ENCODE measurements around the gene SEC61B.

SEC61B gene

GRCh38 chr9:99221621-99222415, at the start of gene SEC61B, which contains the start of gene ALG2:
Gene SEC61B (plus strand): TSS chr9:99222282. CDS start chr9:99222364, 82 bp downstream.
Gene ALG2 (minus strand): TSS chr9:99221942. CDS start chr9:99221894, 48 bp downstream.
- peak; percentile 93 for DNase-seq (ENCODE audit: low read depth)

DNA sequence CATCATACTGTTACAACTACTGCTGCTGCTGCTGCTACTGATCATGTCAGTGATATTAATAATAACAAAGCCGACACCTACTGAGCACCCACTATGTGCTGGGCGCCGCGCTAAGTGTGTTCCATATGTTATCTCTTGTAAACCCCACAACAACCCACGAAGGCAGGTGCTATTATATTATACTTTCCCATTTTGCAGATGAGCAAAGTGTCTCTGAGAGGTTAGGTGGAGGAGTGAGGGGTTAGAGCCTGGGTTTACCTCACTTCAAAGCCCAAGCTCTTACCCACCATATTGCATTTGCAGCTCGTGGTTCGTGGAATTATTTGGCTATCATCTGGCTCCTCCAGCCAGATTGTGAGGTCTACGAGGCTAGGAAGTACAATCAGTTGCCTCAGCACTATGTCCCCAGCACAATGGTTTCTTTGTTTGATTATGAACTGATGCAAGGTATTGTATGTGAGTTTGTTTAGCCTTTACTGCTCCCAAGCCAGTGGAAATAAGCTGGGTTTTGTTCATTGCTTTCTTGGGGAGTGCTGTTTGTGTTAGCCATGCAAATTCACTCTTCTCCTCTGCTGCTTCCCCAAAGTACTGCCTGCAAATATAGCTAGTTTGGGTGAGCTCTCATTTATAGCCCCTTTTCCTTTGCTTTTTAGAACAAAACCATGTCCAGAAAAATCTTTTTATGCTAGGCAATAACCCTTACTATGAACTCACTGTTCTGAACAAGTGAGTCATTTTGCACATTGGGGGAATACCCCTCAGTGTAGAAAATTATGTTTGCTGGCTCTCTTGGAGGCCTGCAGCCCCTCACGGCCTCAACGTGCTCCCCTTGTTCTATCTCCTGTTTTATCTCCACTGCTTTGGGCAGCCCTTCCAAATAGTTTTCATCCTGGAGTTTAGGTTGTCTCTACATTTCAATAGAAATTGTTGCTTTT, 48.2 kb upstream of the SEC61B start:
- DNase-seq (ENCODE audit: low read depth), result no peak

DNA sequence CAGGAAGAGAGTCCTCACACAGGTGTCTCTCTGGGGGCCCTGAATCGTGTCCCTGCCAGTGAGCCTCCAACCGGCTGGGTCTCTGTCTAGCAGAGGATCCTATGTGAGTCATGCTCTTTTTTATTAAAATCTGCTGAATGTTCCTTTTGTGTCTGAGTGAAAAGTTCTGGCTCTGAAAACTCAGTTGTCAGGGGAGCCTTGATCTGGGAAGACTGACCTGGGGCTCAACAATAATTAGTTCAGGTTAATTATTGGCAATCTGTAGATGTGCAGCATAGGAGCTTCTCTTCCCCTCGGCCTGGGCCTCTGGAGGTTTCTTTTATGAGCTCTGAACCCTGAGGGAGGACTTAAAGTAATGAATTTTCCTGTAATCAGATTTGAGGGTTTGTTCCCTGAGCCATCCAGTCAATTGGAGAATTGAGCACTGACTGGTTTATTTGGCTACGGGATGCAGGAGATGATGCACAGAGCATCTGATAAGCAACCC, 45.5 kb upstream of the SEC61B start:
- DNase-seq (ENCODE audit: low read depth), result no peak

DNA sequence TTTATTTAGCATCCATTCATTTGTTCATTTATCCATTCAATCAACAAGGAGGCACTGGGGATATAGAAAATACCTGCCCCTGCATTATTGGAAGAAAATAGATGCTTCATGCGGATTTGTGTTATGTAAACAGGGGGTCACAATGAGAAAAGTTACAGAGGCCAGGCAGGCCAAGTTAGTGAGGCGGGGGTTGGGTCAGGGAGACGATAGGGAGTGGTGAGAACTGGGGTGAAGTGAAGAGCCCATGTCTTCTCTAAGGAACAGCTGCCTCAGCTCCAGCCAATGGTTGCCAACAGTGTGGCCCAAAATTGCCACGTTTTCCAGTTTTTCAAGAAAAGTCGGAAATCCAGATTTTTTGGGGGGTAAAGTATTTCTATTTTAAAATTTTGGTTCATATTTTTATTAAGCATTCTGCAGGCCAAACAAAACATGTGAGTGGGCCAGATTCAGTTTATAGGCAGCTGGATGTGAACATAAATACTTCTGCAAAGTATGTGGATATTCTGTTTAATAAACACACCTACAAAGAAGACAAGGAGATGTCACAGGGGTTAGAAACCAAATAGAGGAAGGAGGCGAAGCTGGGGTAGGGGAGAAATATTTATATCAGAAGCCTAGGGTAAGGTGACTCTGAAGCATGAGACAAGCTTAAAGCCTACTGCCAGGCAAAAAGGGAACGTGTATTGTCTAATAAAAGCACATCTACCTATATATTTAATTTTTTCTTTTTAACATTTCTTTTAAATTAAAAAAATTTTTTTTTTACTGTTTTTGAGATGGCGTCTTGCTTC, 44.3 kb upstream of the SEC61B start:
- DNase-seq (ENCODE audit: low read depth), result no peak

GRCh38 chr9:99178912-99179872, 42.9 kb upstream of the SEC61B start:
- no peak for DNase-seq (ENCODE audit: low read depth)

DNA sequence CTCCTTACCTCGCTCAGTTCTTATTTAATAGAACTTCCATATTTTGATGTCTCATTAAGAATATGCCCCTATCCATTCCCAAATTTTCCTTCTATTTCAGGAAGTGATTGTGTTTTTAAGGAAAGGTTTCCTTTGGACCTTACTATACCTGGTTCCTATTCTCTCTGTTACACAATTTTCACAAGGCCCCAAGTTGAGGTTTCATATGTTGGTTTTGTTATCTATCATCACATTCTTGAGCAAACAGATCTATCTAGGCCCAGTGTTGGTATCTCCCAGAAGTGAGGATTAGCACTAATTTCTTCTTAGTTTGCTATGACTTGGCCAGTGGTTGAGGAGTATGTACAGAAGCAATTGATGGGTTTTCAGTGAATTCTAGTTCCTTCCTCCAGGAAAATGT, 41.9 kb upstream of the SEC61B start:
- DNase-seq (ENCODE audit: low read depth), result no peak

DNA sequence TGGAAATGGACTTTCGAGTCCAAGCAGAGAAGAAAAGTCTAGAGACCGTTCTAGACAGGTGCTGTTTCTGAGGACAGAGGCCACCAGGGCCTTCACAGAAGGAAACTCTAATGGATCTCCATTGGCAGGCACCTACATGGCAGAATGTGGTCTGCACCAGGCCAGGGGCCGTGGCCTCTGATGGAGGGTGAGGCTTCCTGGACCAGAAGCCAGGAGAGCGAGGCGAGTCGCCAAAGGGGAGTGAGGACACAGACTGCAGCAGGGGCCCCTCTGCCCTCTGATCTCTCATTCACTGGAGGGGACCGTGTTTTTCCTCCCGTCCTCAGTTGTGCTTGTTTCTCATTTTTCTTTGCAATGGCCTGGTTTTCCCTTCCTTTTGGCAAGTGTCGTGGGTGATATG, 41.4 kb upstream of the SEC61B start:
- DNase-seq (ENCODE audit: low read depth), result no peak

- no peak for DNase-seq (ENCODE audit: low read depth)
Measured at GRCh38 chr9:99181206-99181605, 40.9 kb upstream of the SEC61B start.

DNA sequence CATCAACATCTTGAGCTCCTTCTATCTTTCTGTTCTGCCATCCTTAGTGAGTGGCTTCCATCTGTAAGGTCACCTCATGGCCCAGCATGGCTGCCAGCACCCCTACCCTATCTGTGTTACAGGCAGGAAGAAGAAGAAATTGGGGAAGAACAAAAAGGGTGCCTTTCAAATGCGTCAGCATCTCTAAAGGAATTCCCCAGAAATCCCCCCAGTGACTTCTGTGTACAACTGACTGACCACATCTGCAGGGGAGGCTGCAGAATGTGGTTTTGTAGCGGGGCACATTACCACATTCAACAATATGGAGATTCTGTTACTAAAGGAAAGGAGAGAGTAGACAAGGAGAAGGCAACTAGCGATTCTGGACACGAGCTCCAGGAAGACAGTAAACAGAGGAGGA, 40.5 kb upstream of the SEC61B start:
- DNase-seq (ENCODE audit: low read depth), result no peak

DNA sequence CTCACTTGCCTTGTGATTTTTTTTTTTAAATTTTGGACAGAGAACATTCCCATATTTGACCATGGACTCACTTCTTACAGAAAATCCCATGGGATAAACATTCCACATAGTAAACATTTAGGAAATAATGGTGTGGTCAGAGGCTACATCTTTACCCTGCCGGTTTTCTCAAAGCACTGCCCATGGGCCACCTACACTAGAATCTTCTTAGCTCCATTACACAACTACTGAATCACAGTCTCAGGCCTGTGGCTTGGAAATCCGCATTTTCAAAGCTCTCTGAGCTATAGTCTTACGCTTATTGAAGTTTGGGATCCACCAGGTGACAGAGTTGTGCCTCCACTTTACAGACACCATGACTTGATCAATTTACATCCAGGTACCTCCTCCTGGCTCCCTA, 39.7 kb upstream of the SEC61B start:
- no peak for DNase-seq (ENCODE audit: low read depth)

- no peak for DNase-seq (ENCODE audit: low read depth)
Measured at GRCh38 chr9:99183616-99184015, 38.5 kb upstream of the SEC61B start.

- DNase-seq (ENCODE audit: low read depth), result no peak
Measured at GRCh38 chr9:99184110-99184474, 38.0 kb upstream of the SEC61B start.

DNA sequence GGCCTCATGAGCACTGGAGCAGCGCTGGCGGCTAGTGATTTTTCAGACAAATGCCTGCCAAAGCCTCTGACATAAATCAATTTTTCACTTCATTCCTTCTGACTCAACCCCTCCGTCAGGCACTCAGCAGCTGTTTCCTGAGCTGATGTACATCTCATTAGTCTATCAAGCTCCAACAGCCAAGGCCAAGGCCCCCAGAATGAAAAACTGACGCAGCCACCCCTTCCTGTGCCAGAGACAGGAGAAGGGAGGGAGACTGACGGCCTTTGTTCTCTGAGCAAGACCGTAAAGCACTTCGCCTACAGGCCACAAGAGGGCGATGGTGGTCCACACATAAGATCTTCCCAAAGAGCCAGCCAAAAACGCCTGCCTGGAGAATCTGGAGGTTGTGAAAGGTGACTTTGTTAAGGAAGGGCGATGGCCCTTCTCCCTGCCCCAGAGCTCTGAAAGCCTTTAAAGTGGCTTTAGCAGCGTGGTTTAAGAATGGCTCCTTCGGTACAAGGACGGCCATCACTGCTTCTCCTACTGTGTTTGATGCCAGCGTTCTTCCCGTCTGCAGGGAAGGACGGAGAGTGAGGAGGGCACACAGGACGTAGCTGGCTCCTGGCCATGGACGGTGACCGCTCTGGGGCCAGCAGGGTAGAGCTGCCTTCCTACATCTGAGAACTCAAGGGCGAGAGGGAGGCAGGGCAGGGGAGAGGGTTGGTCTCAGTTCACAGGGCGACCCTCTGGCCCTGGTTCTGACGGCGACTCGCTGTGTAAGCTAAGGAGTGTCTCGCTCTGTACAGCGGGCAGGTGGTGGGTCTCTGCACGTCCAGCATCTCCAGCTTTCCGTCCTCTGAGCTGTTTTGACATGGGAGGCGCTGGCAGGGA, 37.4 kb upstream of the SEC61B start:
- peak; percentile 55 for DNase-seq (ENCODE audit: low read depth)

GRCh38 chr9:99185348-99185632, 36.8 kb upstream of the SEC61B start:
- no peak for DNase-seq (ENCODE audit: low read depth)

DNA sequence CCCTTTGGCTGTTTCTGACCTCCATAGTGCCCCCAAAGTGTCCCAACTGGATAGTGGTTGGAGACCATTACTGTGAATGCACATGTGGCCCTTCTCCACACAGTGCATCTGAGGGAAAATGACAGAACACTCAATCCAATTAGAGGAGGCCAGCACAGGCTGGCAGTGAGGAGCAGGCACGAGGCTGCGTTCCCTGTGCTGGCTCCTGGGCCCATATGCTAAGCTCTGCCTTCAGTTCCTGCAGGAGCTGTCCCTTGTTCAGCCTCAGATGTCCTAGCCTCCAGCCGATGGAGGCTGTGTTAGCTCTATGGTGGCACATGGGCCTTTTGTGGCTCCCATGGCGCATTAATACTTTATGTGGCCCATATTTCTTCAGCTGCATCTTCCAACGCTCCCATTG, 36.1 kb upstream of the SEC61B start:
- no peak for DNase-seq (ENCODE audit: low read depth)

DNA sequence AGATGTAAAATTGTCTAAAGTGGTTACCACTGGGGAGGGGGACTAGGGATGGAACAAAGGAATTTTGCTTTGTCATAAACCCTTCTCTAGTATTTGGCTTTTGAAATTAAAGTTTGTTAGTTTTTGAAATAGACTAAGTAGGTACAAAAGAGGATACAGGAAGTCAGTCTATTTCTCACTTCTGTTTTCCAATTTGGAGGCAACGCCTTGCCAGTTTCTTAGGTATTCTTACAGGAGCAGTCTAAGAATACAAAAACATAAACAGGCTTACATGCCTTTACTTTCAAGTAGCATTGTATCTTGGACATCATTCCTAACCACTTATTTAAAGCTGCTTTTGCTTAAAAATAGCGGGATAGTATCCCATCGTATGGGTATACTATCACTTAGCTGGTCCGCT, 34.8 kb upstream of the SEC61B start:
- DNase-seq (ENCODE audit: low read depth), result no peak

DNA sequence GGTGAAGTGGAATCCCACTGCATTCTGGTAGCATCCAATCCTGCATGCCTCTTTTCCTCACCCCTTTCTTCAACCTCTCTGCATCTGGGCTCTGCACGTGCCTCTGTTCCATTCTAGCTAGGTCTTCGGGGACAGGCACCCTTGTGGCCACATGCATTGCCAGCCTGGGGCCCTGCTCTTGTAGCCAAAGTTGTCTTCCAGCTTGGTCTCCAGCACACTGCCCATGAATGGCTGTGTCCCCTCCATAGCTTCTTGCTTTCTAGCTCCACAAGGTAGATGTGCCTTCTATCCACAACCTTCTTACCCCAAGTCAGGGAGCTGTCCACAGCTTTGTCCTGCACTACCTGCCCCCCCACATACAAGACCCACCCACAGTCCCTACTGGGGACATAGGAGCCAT, 32.9 kb upstream of the SEC61B start:
- DNase-seq (ENCODE audit: low read depth), result no peak

- DNase-seq (ENCODE audit: low read depth), result no peak
Measured at GRCh38 chr9:99189887-99190596, 32.0 kb upstream of the SEC61B start.

GRCh38 chr9:99190597-99191283, 31.3 kb upstream of the SEC61B start:
- DNase-seq (ENCODE audit: low read depth), result no peak
